CD4-positive, alpha-beta T cell treated with Interleukin-6 at 100 ng/mL for 8 hours (primary cell): ENCODE data around the gene IRX6.

Experiments
- DNase-seq: peaks from one replicate; pipeline ENCODE4 v3.0.0-alpha.2; 2020; ENCODE audit warnings: mixed read lengths, low spot score

Gene IRX6

DNA sequence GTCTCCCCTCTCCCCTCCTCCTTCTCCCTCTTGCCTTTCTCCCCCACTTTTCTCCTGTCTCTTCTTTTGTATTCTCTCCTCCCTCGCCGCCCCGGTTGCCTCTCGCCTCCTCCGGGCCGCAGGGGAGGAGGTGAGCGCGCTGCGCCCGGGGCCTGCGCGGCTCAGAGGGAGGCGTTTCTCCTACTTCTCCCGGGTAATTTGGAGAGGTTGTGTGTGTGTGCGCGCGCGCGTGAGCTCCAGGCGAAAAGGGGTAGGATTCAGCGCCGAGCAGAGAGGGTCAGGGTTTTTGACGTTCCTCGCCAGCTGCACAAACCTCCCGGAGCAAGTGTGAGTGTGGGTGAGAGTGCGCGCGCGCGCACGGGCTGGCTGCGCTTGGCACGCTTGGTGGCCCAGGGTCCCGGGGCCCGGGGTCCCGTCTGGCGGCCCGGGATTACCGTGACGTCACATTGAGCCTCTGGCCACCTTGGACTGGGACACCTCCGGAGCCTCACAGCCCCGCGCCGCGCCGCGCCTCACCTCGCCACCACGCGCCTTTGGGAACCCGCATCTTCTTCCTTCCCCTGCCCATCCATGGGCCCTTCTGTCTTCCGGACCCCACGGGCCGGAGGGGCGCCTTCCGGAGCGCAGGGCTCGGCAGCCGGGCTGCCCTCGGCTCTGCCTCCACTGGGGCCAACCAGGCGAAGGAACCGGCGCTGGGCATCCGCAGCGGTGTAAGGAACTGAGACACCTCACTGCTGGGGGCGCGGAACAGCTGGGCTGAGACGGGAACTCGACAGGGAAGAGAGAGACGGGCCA is 479 bp downstream of the IRX6 start:
- DNase-seq = no peak

DNA sequence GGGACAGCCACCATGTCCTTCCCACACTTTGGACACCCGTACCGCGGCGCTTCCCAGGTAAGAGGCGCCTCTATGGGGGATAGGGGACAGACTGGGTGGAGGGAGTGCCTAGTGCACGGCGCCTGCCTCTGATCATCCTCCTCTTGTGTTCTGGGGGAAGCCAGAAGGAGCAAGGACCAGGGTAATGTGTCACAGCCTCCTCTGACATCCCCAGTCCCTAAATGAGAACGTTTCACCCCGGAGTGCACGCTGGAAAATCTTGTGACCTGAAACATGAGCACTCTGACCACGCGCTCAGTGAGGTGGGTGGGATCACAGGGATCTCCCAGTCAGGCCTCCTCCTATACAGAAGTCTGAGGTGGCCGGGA is 1.1 kb downstream of the IRX6 start:
- DNase-seq = no peak

DNA sequence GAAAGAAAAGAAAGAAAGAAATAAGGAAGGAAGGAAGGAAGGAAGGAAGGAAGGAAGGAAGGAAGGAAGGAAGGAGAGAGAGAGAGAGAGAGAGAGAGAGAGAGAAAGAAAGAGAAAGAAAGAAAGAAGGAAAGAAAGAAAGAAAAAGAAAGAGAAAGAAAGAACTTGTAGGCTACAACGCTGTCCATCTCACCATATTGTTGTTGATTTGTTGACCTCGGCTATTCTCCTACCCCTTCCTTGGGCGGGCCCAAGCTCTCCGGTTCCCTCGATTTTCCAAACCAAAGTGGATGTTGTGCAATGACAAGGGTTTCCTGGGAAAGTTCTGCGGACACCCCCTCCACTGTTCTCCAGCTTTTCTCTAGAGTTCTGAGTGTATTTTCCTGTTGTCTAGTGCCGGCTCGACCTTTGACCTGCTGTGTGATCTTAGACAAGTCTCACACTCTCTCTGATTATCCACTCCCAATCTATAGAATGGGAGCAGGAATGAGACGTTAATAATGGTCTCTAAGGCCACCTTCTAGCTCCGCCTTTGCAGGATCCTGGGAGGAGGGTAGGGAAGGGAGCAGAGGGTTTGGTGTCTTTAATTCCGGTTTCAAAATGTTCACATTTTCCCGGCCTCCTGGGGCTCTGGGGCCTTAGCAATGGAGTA is 1.6 kb downstream of the IRX6 start:
- no peak for DNase-seq

DNA sequence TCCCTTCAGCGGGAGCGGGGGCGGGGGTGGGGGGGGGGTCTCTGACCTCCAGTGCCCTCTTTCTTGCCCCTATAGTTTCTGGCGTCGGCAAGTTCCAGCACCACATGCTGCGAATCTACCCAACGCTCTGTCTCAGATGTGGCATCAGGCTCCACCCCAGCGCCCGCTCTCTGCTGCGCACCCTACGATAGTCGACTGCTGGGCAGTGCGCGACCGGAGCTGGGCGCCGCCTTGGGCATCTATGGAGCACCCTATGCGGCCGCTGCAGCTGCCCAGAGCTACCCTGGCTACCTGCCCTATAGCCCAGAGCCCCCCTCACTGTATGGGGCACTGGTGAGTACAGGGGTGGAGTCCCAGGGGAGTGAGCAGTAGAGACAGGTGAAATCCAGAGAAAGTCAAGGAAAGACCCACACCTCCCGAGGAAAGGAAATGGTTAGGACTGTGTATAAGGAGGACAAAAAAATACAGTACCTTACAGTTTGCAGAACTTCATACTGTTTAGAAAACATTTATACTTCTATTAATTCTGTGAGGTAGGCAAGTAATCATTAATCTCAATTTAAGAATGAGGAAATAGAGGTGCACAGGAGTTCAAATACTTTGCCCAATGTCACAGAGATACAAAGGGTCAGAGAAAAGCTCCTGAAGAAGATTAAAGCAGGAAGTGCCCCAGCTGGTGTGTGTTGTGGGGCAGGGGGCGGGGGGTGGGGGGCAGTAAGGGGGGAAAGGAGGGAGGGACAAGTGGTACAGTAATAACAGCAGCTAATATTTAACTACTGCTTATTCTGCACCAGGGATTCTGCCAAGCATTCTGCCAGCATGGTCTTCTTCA is 2.5 kb downstream of the IRX6 start:
- no peak for DNase-seq

DNA sequence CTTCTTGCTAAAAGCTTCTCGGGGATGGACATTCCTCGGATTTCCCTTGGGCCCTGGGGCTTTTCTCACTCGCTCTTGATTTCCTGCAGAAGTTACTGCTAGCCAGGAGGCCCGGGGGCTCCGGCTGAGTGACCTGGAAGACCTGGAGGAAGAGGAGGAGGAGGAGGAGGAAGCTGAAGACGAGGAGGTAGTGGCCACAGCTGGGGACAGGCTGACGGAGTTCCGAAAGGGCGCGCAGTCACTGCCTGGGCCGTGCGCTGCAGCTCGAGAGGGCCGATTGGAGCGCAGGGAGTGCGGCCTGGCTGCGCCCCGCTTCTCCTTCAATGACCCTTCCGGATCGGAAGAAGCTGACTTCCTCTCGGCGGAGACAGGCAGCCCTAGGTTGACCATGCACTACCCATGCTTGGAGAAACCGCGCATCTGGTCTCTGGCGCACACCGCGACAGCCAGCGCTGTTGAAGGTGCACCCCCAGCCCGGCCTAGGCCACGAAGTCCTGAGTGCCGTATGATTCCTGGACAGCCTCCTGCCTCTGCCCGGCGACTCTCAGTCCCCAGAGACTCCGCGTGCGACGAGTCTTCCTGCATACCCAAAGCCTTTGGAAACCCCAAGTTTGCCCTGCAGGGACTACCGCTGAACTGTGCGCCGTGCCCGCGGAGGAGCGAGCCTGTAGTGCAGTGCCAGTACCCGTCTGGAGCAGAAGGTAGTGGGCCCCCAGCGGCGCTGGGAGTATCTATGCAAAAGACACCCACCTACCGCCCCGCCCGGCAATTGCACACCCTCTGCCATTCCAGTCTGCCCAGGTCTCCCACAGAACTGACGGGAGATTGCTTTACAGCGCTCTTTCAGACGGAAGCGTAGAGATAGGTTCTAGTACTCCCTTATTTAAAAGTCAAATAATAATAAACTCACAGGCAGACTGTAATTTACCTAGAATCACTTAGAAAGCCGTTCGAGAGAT is 4.9 kb downstream of the IRX6 start:
- no peak for DNase-seq

DNA sequence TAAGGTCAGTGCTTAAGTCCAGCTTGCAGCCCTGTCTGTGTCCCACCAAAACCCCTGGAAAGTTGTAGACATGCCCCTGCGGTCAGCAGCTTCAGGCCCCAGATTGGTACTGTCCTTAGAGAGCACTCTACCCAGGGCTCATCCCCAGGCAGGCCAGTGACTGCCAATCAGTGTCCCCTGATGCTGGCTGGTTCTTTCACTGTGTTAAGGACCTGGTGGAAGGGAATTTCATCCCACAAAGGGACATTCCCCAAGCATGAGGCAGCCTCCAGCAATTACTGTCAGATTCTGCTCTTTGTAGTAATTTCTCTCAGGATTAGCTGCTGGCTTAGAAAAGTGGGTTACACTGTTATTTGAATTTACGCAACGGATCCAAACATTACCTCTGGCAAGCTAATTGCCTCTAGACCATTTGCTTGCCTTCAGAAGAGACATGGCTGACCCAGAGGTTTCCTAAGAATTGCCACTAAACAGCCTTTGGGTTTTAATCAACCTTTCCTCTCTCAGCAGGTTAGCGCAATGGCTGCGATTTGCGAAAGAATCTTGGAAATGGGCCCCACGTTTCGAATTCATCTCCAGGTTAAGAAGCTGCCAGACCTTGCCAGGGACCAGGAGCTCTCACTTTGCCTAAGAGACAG is 5.9 kb downstream of the IRX6 start:
- no peak for DNase-seq

DNA sequence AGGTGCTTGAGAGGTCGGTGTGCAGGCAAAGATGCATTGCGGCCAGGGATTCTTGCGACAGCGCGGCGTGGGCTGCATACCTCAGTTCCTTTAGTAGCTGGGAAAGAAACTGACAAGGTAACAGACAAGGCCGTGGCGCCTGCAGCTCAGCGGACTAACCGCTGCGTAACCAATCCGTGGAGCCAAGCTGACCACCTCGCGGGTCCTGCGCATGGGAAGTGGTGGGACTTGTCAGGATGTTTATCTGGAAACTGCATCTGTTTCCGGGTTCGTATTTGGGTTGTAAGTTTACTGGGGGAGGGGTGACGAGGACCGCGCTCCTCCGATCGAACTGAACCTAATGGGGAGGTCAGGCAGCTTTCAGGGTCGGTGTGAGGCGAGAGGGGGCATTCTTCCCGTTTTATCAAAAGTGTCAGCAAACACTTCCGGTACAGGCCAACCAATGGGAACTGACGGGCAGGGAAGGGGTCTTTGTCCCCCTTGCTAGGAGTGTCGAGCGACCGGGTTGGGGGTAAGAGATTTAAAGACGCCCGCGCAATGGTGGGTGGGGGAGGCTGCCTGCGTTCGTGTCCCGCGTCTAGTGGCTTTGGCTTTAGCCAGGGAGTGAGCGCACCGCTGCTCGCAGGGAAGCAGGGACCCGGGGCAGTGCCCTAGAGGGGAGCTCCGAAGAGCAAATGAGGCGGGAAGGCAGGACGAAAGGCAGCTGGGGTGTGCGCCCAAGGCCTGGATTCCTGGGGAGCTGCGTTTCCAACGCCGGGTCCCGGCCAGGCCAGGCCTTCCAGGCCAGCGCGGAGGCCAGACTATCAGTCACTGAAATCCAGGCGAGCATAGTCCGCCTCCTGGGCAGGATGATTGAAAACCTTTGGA is 7.0 kb downstream of the IRX6 start:
- DNase-seq = no peak

DNA sequence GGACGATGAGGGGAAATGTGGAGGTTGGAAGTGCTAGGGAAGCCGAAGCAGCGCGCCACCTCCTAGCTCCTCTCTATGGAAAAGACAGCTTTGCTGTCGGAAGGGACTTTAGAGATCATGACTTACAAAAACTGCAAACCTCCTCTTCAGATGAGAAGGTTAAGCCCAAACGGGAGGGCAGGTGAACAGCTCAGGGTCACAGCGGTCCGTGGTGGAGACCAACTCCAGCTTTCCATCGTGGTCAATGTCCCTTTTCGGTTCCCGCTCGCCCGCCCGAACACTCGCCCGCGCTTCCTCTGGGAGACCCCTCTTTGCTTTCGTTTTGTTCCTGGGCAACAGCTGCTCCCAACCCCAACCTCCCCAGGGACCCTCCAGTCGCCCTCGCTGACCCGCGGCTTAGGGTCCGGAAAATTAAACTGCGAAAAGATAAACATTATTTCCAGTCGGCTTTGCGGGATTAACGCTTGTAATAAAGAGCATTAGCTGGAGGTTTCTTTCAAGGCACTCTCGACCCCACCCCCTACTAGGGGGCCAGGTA is 7.7 kb downstream of the IRX6 start:
- no peak for DNase-seq

DNA sequence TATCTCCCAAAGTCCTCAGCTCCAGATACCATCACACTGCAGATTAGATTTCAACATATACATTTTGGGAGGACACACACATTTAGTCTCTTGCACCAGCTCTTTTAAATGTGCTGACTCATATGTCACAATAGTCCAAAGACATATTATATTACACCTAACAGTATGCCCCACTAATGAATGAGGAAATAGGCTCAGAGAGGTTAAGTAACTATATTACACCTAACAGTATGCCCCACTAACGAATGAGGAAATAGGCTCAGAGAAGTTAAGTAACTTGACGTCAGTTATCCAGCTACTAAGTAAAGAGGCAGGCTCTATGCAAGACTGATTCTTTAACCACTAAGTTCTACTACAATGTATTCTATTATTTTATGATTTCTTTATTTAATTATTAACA is 9.7 kb downstream of the IRX6 start:
- no peak for DNase-seq

DNA sequence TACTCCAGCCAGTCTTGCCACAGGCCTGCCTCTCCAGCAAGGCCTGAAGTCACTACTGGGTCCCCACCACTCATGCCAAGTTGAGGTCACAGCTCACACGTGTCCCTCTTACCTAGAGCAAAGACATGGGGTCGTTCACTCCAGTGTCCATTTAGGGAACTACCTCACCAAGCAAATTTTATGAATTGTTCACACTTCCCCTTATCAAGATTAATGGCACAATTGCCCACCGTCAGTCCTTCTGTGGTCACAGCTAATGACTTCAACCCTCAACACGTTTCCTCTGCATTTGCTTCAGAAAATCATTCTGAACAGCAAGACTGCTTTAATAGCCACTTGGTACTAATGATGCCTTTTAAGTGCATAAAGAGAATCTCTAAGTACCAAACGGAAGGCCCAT is 14.6 kb downstream of the IRX6 start:
- no peak for DNase-seq

DNA sequence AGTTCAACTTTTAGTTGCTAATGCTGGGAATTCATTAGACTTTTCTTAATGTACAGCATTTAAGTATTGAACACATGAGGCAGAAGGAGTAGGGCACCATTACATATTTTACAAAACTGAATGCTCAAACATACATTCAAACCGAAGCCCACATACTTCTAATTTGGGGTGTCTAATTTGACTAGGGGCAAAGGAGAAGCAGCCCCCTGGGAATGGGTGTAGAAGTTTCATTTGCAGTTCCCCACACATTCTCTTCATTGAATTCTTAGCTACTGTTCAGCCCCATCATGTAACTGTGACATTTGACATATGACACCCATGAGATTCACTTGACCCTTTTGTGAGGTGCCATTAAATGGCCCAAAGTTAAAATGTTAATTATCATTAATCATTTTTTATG is 16.4 kb downstream of the IRX6 start:
- DNase-seq = no peak

DNA sequence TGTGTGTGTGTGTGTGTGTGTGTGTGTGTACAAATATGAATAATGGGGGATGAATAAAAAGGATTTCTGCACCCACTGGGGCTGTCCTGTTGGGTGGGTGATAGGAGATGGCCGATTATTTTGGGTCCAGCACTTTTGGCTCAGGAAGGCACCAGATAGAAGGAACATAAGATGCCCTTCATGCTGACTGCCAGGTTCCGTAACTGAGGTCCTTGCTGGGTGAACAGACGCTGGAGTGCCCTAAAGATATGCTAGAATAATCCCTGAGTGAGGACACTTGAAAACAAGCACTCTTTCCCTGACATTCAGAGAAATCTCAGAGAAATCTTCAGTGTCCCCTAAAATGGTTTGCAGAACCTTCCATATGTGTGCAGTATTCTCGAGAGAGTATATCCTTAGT is 17.7 kb downstream of the IRX6 start:
- DNase-seq = no peak

DNA sequence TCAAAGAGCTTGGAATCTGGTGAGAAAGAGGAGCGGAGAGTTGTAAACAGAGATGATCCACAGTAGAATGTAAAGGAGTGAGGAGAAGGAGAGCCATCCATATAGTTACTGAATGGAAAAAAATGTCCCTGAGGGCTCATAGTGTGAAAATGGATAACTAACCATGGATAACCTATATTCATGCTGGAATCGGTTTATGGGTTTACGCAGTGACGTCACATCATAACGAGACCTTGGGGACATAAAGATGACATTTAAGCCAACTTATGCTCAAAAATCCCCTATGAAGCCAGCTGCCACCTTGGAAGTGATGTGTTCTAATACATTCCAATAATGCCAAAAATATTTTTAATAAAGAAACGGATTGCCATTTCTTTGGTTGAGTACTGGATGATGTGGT is 22.5 kb downstream of the IRX6 start:
- no peak for DNase-seq

DNA sequence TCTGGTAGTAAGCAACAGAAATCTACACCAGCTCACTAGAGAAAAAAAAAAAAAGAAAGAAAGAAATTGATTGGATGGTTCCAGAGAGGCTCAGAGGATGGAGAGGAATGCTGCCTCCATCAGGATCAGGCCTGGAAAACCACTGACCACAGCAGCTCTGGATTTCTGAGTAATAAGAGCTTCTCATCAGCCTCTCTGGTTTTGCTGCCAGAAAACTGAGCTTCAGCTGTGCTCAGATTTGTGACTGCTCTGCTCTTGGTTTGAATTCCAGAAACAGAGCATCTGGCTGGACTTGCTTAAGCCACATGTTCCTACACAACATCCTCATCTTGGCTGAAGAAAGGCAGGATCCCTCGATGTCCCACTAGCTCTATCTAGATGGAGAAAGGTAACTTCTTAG is 25.9 kb downstream of the IRX6 start:
- no peak for DNase-seq

DNA sequence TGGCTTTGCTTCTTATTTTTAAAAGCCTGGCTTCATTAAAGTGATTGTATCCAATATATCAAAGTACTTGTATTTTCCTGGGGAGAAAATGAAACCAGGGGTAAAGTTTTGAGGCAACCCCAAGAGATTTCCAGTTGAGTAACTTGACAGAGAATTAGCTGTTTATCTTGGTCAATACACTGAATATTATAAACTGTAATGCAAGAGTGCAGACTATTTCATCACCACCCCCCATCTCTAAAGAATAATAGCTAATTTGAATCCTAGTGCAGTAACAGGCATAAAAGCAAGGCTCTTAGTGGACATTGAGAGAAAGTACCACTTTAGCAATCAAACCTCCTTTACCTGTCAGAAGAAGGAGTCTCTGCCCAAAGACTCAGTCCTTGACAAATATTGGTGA is 27.0 kb downstream of the IRX6 start:
- no peak for DNase-seq

DNA sequence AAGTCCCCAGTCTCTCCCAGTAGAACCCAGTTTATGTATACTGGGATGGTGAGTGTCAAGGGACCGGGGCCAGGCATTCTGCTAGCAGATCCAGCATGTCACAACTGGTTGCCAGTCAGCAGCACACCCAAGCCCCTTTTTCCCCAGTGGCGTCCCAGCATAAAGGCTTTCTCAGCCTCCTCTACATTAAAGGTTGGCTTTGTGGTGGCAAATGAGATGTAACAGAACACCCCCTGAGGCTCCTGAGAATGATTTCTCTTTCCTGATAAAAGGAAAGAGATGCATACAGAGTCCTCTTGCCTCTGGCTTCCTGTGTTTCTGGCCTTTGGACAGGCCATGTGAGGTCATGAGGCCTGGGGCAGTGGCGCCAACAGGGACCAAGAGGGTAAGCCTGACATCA is 27.9 kb downstream of the IRX6 start:
- DNase-seq = no peak

DNA sequence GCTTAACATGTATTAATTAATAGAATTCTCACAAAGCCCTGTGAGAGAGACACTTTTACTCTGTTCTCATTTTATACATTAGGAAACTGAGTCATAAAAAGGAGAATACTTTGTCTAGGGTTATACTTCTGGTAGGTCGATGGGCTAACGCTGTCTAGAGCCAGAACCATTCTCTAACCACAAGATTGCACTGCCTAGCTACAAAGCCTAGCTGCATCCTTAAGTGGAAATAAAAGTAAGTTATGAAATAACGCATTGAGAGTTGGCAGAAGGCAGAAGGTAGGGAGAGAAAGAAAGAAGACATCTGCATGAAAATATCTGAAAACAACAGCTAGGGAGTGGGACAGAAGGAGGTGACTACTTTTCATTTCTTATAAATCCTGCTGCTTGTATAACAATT is 33.2 kb downstream of the IRX6 start:
- DNase-seq = no peak

DNA sequence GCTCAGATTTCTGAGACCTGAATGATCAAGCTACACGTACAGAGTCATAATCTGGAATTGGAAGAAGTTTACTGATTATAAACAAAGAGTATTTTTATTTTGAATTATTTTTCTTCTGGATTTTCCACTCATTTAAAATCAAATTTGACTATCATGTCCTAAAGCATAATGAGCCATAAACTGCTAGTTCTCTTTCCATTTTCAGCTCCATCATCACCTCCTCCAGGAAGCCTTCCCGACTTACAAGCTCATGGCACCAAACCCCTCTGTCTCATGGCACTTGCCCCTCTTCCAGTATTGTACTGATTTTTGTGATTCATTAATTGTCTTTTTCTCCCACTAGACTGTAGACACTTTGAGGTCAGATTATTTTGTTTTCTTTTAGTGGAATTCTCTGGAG is 35.9 kb downstream of the IRX6 start:
- DNase-seq = no peak

DNA sequence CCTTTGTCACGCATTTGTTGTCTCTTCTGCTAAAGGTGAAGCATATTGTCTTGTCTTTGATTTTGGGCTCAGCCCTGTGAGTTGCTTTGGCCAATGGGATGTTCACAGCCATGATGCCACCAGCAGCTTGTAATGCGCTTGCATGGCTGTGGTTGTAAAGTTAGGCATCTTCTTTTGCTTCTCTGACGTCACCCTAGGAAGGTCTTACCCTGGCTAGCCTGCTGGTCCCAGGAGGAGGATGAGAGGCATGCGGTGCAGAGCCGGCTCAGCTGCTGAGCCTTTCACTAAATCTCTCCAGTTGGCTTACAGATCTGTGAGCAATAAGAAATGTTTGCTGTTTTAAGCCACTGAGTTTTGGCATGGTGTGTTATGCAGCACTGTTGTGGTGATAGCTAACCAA is 40.8 kb downstream of the IRX6 start:
- DNase-seq = no peak

DNA sequence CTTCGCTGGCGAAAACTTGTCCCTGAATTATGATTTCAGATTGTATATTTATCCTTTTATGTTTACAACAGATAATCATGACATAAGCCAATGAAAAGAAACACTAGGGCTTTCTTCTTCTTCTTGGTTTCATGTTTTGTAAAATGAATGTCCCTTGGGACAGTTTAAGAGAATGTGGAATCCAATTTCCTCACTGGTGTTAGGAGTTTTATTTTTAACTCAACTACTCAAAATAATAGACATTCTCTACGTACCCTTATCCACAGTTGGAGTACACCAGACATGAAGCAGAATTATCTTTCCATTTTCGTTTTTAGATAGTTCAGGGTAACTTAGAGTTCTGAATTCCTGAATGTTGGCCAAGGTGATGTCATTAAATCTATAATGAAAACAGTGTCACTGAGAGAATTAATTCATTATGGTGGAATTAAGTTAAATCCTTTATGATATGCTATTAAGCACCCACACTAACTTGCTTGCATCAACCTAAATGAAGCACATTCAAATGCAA is 43.4 kb downstream of the IRX6 start:
- DNase-seq = no peak
